Neural crest cell (in vitro differentiated cells): ENCODE measurements around the gene TNS3. TPM values are rescaled to one million over a fixed set of nuclear protein-coding genes. Genes with fewer than 3 reads are reported as not detected.

Source experiments
- DNase-seq: peaks from one replicate; pipeline ENCODE4 v3.0.0; 2021; ENCODE audit warnings: low read depth, mixed read lengths, low spot score
- H3K27ac Mint-ChIP-seq: one replicate; pipeline ENCODE4 v1.8.0; 2021; ENCODE audit warnings: mild to moderate bottlenecking, mixed read lengths; ENCODE audit not compliant: unreplicated experiment
- H3K27me3 Mint-ChIP-seq: 2 replicates; pipeline ENCODE4 v1.8.0; 2021; ENCODE audit warnings: low read depth, mild to moderate bottlenecking, mixed read lengths
- H3K36me3 Mint-ChIP-seq: 2 replicates; pipeline ENCODE4 v1.8.0; 2021; ENCODE audit warnings: low read depth, mild to moderate bottlenecking, mixed read lengths
- H3K4me1 Mint-ChIP-seq: 2 replicates; pipeline ENCODE4 v1.8.0; 2021; ENCODE audit warnings: mixed read lengths
- H3K4me3 Mint-ChIP-seq: one replicate; pipeline ENCODE4 v1.8.0; 2021; ENCODE audit warnings: mild to moderate bottlenecking, mixed read lengths
- H3K9me3 Mint-ChIP-seq: 2 replicates; pipeline ENCODE4 v1.8.0; 2021; ENCODE audit warnings: mixed read lengths
- CTCF ChIP-seq: fragments of 200-600 bp; sonication (generic); conservative IDR thresholded peaks from 2 replicates; pipeline ENCODE4 v1.5.0; 2021; ENCODE audit warnings: antibody characterized with exemption, mild to moderate bottlenecking
- total RNA-seq: library from RNA; stranded (reverse); gene quantifications from 2 replicates; pipeline ENCODE4 v1.2.1, GENCODE V29; 2021

The TNS3 gene
- total RNA-seq, 1 donor from 2014 or later: 26.4 TPM

- no peaks in the 10 kb centered on the region for H3K9me3 Mint-ChIP-seq
- no peak overlapping the region for H3K27ac Mint-ChIP-seq
- no peaks in the 10 kb centered on the region for H3K27me3 Mint-ChIP-seq
- no peak for TF ChIP-seq CTCF
- no peak for DNase-seq
- no peak overlapping the region for H3K4me3 Mint-ChIP-seq
- H3K36me3 Mint-ChIP-seq: no peaks in the 10 kb centered on the region
- H3K4me1 Mint-ChIP-seq: peaks cover 44% of the 10 kb centered on the region
Measured at GRCh38 chr7:47622946-47623640, 41.2 kb upstream of the TNS3 start.

GRCh38 chr7:47622586-47622945, 40.7 kb upstream of the TNS3 start:
- no peak for TF ChIP-seq CTCF
- Mint-ChIP-seq H3K27ac (no peak overlapping the region), H3K4me3 (no peak overlapping the region), H3K9me3 (no peaks in the 10 kb centered on the region), H3K27me3 (no peaks in the 10 kb centered on the region), H3K36me3 (no peaks in the 10 kb centered on the region), H3K4me1 (peaks cover 44% of the 10 kb centered on the region)
- no peak for DNase-seq

- Mint-ChIP-seq H3K4me3 (no peak overlapping the region), H3K9me3 (no peaks in the 10 kb centered on the region), H3K4me1 (peaks cover 40% of the 10 kb centered on the region), H3K27ac (peak overlapping the region; percentile 82), H3K27me3 (no peaks in the 10 kb centered on the region), H3K36me3 (no peaks in the 10 kb centered on the region)
- DNase-seq: no peak
- TF ChIP-seq CTCF: no peak
Measured at GRCh38 chr7:47621979-47622561, 40.2 kb upstream of the TNS3 start.

GRCh38 chr7:47621347-47621746, 39.4 kb upstream of the TNS3 start:
- Mint-ChIP-seq H3K27ac (no peak overlapping the region), H3K9me3 (no peaks in the 10 kb centered on the region), H3K36me3 (no peaks in the 10 kb centered on the region), H3K4me1 (peaks cover 37% of the 10 kb centered on the region), H3K4me3 (no peak overlapping the region), H3K27me3 (no peaks in the 10 kb centered on the region)
- DNase-seq: no peak
- TF ChIP-seq CTCF: no peak

GRCh38 chr7:47619806-47620205, 37.9 kb upstream of the TNS3 start:
- no peak for TF ChIP-seq CTCF
- peaks cover 25% of the 10 kb centered on the region for H3K4me1 Mint-ChIP-seq

More at GRCh38 chr7:47619806-47620205, 37.9 kb upstream of the TNS3 start:
- DNase-seq: no peak
- H3K27ac Mint-ChIP-seq: no peak overlapping the region
- no peaks in the 10 kb centered on the region for H3K36me3 Mint-ChIP-seq
- no peaks in the 10 kb centered on the region for H3K9me3 Mint-ChIP-seq
- H3K27me3 Mint-ChIP-seq: no peaks in the 10 kb centered on the region
- H3K4me3 Mint-ChIP-seq: no peak overlapping the region
